HepG2 (cell line): Measurements from ENCODE around the gene PRKAG3. TPM values are rescaled to one million over a fixed set of nuclear protein-coding genes. Genes with fewer than 3 reads are reported as not detected.
A peak's percentile ranks its signal among the peaks of the same experiment; 100 is the strongest.

Source experiments
- CBFB ChIP-seq: sonication (generic); formaldehyde crosslinking; IDR thresholded peaks from 2 replicates; pipeline ENCODE4 v1.4.0; 2020; ENCODE audit warnings: missing genetic modification reagents
- DMTF1 ChIP-seq: sonication (generic); formaldehyde crosslinking; IDR thresholded peaks from 2 replicates; pipeline ENCODE4 v1.4.0; 2020; ENCODE audit warnings: mild to moderate bottlenecking, missing genetic modification reagents
- HHEX ChIP-seq: IDR thresholded peaks from 2 replicates; pipeline ENCODE4 v1.6.1; 2016; ENCODE audit warnings: control low read depth
- HNF1A ChIP-seq, 2 experiments: sonication (generic) in 1 of 2; formaldehyde crosslinking in 1 of 2; IDR thresholded peaks; 2 replicates each; pipeline versions ENCODE4 v1.4.0 to v1.6.1; 2016 to 2020; ENCODE audit warnings: borderline replicate concordance in 1 of 2, low read depth in 1 of 2, mild to moderate bottlenecking in 1 of 2, missing genetic modification reagents in 1 of 2
- MTF2 ChIP-seq: sonication (generic); formaldehyde crosslinking; IDR thresholded peaks from 2 replicates; pipeline ENCODE4 v1.5.0; 2020; ENCODE audit warnings: missing genetic modification reagents, borderline replicate concordance
- RBM22 ChIP-seq: fragments of 200-400 bp; formaldehyde crosslinking; optimal IDR thresholded peaks from 2 replicates; pipeline ENCODE3; 2017; ENCODE audit warnings: mild to moderate bottlenecking, low read length, moderate library complexity
- ZBTB46 ChIP-seq: sonication (generic); formaldehyde crosslinking; IDR thresholded peaks from 2 replicates; pipeline ENCODE4 v1.4.0; 2020; ENCODE audit warnings: mild to moderate bottlenecking, missing genetic modification reagents, borderline replicate concordance
- ZNF318 ChIP-seq: sonication (generic); formaldehyde crosslinking; IDR thresholded peaks from 2 replicates; pipeline ENCODE4 v1.4.0; 2020; ENCODE audit warnings: mild to moderate bottlenecking, missing genetic modification reagents
- ZNF598 ChIP-seq: sonication (generic); formaldehyde crosslinking; IDR thresholded peaks from 2 replicates; pipeline ENCODE4 v1.5.1; 2020; ENCODE audit warnings: mild to moderate bottlenecking, missing genetic modification reagents, borderline replicate concordance
- ZNF792 ChIP-seq: IDR thresholded peaks from 2 replicates; pipeline ENCODE4 v1.6.1; 2016
- polyA plus RNA-seq, 8 experiments: library from polyadenylated mRNA; depleted of rRNA in 3 of 8; stranded (reverse) in 7 of 8; unstranded in 1 of 8; fragments of >200 nt; fragmentation: Illumina TruSeq in 4 of 8; extraction: Trizol in 4 of 8; gene quantifications; 2 replicates each; pipeline versions ENCODE4 v1.2.1 to v1.2.3, GENCODE V29; 2011 to 2016; ENCODE audit warnings: low read depth in 4 of 8, missing spikeins in 1 of 8, mixed read lengths in 1 of 8; ENCODE audit not compliant: insufficient read depth in 1 of 8
- total RNA-seq, 5 experiments: library from RNA; depleted of rRNA; stranded (reverse); fragments of >200 nt; fragmentation: Illumina TruSeq; extraction: Trizol; gene quantifications; 2 replicates each; pipeline ENCODE4 v1.2.3, GENCODE V29; 2016; ENCODE audit warnings: low read depth in 1 of 5

PRKAG3 gene
- total and polyA plus RNA-seq, 2 of the 13 experiments (the other 11 are each of a cell fraction or from before 2014, with no cell fraction given): not detected

- TF ChIP-seq ZNF318: peak; percentile 90
- TF ChIP-seq ZNF792 (CRISPR knock-in tag): peak; percentile 58
- no peak; the same call in 1 of the 2 replicates for TF ChIP-seq HNF1A (IDR thresholded peaks at IDR 0.05; ENCODE audit: low read depth)
- peak; percentile 91 for TF ChIP-seq HNF1A (CRISPR knock-in tag; IDR thresholded peaks at IDR 0.05; ENCODE audit: borderline replicate concordance)
- TF ChIP-seq ZBTB46 (CRISPR knock-in tag): peak; percentile 97
- TF ChIP-seq ZNF598: peak; percentile 94
- no peak for TF ChIP-seq HHEX
- TF ChIP-seq DMTF1 (CRISPR knock-in tag): peak; percentile 90
- TF ChIP-seq CBFB (CRISPR knock-in tag): 0 out of 2 replicates have a peak, but pooled peaks have one; percentile 69
- TF ChIP-seq MTF2: no peak; the same call in 1 of the 2 replicates
- TF ChIP-seq RBM22: no peak
Observed at GRCh38 chr2:218781691-218782527, 49.7 kb downstream of the PRKAG3 start, which contains the start of gene CYP27A1 (continued).
